ENCODE measurements around the gene COL15A1.

Gene COL15A1

DNA sequence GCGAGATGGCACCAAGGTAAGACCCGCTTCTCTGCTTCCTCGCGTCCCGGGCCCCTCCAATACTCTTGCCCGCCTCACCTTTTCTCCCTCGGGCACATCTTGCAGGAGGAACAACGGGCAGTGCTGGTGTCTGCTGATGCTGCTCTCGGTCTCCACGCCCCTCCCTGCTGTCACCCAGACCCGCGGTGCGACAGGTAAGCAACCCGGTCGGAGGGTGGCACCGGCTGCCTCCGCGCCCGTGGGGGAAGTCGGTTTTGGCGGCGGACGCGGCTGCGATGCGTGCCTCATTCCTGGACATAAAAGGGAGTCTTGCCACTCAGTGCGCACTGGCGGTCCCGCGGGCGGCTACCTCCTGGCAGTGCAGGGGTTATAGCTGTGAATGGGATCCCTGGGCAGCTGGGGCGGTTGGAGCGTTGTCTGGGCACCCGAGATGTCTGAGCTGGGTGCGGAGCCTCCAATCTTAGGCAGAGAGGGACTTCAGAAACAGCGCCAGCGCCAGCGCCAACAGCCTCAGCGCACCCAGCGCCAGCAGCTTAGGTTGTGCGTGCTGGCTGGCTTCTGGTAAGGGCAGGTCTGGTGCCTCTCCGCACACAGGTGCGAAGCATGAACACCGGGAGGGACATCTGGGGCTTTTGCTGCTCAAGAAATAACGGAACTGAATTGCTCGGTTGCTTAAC is 488 bp downstream of the COL15A1 start:
- FAIRE-seq: no peak
- DNase-seq (ENCODE audit: low spot score): no peak

DNA sequence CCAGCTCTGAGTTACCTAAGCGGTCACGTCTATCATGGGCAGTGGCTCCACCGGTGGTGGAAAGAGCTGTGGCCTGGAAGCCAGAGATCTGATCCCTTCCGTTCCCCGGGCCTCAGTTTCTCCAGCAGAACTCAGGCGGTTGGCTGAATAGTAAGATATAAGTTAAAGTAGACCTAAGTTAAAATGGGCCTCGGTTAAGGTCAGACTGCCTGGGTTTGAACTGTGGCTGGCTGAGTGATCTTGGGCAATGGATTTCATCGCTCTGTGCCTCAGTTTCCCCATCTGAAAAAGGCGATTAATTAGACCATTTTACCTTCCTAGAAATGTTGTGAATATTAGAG is 997 bp downstream of the COL15A1 start:
- FAIRE-seq: no peak
- no peak for DNase-seq (ENCODE audit: low spot score)

DNA sequence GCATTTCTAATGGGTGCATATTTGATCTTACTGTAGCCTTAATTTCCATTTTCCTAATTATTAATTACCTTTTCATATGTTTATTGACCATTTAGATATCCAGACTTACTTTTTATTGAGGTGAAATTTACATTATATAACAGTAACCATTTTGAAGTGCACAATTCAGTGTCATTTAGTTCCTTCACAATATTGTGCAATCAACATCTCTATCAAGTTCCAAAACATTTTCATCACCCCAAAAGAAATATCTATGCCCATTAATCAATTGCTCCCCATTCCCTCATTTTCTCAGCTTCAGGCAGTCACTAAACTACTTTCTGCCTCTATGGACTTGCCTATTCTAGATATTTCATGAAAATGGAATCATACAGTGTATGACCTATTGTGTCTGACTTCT is 5.9 kb downstream of the COL15A1 start:
- FAIRE-seq (no peak), DNase-seq (ENCODE audit: low spot score) (no peak)

DNA sequence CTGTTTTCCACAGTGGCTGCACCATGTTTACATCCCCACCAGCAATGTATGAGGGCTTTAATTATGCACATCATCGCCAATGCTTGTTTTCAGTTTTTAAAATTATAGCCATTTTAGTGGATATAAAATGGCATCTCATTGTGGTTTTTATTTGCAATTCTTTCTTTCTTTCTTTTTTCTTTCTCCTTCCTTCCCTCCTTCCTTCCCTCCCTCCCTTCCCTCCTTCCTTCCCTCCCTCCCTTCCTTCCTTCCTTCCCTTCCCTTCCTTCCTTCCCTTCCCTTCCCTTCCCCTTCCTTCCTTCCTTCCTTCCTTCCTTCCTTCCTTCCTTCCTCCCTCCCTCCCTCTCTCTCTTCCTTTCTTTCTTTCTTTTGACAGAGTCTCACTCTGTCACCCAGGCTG is 6.6 kb downstream of the COL15A1 start:
- FAIRE-seq: no peak
- DNase-seq (ENCODE audit: low spot score): no peak

DNA sequence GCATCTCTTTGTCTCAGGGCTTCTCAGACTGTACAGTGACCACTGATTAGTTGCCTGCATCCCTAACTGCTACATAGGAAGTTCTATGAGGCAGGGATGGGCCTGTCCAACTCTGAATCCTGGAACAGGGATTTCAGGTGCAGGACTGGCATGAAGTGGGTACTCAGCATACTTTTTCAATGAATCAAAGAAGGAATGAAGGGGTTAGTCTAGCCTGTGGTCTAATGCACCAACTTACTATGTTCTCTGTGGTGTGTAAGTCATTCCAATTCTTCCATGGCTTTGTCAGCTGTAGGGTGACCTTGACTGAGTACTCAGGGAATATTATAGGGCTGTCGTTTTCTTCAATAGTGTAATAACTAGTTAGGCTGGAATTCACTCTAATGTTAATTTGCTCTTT is 8.3 kb downstream of the COL15A1 start:
- no peak for FAIRE-seq
- DNase-seq (ENCODE audit: low spot score): peak; percentile 28

DNA sequence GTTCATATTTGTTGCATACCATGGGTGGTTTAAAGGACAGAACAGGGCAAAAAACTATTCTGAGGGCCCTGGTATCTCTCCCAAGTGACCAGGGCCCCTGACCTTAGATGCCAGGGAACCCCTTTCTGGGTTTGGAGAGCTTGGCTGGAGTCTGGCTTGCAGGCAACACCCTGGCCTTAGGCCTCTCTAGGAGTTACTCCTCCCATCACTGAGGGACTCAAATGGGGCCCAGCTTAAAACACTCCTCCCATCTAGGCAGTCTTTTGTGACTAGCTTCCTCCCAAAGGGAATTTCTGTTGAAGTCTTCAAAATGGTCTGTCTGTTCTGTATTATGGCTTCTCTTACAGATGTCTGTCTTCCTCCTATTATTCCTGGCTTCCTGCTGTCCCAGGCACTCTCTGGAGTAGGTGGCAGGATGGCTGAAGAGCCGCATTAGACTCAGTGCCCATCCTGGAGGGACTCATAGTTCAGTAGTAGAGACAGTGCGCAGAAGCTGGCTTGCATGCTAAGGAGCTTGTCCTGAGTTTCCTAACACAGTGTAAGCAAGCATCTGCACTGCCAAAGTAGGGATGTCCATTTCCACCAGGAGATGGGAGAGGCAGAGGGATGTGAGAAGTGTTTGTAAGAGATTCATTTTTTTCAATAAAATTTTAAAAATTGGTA is 10.0 kb downstream of the COL15A1 start:
- FAIRE-seq: no peak
- DNase-seq (ENCODE audit: low spot score): no peak

DNA sequence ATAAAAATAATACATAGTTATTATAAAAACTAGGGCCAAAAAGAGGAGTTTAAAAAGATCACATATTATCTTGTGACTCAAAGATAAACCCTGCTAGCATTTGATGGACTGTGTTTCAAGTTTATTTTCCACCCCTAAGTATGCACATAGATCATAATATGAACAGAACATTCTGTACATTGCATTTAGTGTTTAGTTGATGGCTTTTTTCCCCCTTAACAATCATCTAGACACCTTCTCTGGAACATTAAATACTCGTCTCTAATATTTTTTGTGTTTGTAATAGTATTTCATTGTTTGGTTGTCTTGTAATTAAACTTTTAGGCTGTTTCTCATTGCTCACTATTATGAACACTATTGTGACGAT is 10.5 kb downstream of the COL15A1 start:
- no peak for FAIRE-seq

DNA sequence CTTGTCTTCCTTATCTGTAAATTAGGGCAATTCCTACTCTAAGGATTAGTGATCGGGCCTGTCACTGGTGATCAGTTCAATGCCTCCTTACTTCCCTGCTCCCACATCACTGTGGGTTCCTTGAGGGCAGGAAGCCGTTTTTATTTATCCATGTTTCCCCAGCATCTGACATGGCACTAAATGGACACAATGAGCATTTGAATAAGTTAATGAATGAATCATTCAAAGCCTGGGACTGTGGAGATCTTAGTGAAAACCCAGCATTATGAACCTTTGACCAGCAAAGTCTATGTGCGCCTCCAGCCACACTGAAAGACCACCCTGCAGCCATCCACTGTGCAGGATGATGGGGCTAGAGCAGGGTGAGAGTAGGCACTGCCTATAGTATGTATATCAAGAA is 11.6 kb downstream of the COL15A1 start:
- DNase-seq (ENCODE audit: low spot score) (no peak), FAIRE-seq (no peak)

More for the DNA sequence above, 10.5 kb downstream of the COL15A1 start:
- DNase-seq (ENCODE audit: low spot score): no peak

DNA sequence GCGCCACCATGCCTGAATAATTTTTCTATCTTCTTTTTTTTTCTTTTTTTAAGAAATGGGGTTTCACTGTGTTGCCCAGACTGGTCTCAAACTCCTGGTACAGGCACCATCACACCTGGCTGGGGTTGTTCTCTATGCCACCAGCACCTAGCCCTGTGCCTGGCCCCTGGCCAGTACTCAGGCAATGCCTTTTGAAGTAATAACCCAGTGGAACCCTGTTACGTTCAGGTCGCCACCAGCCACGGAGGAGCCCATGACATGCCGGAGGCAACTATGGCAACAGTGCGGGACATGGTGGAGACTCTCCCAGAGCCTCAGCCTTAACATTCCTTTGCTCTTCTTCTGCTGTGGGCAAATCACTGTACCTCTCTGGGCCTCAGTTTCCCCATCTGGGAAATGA is 14.1 kb downstream of the COL15A1 start:
- DNase-seq (ENCODE audit: low spot score) (no peak), FAIRE-seq (no peak)

DNA sequence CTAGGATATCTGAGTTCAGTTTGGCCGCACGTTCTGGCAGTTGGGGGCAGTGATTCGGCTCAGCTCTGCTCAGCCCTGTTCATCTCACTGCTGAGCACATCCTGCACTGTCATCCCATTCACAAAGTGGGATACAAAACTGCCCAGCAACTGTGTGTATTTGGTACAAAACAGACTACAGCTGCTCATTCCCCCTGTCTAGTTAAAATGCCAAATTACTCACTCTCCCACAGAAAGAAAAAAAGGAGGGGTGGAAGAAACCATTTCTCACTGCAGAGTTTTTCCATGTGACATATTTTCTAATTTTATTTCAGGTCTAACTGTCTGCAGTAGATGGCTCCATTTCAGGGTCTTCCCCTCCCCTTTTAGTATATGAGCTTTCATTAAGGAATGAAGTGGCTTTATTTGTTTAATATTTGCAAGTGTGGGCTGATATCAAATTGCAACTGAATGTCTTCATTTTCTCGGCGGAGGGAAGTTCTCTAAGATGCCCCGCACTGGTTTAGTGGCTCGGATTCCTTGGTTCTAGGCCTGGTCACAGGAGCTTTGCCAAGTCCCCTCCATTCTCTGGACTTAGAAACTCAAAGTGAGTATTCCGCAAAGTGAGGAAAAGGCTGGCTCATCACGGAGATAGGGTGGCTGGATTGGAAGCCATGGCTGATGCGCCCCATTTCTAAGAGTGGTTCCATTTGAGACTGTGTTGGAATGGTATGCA is 14.7 kb downstream of the COL15A1 start:
- DNase-seq (ENCODE audit: low spot score): no peak
- no peak for FAIRE-seq

DNA sequence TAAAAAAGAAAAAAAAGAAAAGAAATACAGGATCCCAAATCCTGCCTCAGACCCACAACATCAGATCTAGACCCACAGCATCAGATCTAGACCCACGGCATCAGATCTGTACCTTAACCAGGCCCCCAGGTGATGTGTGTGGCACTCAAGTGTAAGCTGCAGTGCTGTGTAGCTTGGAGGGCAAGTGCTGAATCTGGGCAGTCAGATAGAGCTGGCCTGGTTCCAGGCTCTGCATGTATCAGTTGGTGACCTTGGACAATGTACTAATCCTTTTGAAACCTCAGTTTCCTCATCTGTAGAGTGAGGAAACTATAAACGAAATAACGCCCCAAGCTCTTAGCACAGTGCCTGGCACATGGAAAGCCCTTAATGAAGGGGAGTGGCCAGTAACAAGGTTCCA is 16.7 kb downstream of the COL15A1 start:
- no peak for DNase-seq (ENCODE audit: low spot score)
- FAIRE-seq: no peak

DNA sequence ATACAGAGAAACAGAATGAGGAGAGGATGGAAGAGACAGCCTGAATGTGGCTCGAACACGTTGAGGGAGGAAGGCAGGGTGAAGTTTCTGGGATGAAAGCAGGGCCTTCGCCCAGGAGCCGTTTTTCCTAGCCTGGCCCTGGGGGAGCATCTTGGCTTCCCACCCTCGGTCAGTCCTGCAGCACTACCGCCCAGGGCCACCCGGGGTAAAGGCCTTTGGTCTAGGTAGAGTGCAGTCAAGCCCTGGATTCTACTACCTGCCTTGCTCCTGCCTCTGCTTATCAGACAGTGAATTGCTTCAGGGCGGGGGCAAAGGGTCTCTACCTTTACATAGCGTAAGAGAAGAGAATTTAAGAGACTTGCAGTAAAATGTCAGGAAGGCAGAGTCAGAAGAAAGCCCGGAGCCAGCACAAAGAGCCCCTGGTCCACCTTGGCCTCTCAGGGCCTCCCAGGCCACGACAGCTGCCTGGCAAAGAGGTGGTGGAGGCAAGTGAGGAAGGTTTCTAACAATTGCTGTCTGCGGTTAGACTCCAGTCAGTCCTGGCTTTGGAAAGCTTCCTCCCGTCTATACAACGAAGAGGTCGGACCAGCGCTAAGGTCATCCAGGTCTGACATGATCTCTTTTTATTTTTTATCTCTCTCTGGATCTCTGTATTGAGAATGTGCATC is 17.9 kb downstream of the COL15A1 start:
- FAIRE-seq: no peak

DNA sequence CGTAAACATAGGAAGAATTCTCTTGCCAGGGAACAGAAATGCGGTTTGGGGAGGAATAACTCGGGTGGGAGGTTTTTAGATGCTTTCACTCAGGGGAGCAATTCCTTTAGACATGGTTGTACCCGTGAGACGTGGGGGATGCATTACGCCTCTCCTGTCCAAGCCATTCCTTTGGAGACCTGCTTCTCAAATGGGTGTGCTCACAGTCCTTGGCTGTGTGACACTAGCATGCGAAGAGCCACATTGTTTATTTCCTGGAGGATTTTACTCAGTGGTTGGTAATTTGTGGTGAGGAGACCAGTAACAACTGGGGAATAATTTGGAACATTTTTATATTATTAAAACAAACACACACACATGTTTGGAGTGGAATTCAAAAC is 18.5 kb downstream of the COL15A1 start:
- no peak for FAIRE-seq
- no peak for DNase-seq (ENCODE audit: low spot score)

More for the DNA sequence above, 17.9 kb downstream of the COL15A1 start:
- DNase-seq (ENCODE audit: low spot score): no peak

DNA sequence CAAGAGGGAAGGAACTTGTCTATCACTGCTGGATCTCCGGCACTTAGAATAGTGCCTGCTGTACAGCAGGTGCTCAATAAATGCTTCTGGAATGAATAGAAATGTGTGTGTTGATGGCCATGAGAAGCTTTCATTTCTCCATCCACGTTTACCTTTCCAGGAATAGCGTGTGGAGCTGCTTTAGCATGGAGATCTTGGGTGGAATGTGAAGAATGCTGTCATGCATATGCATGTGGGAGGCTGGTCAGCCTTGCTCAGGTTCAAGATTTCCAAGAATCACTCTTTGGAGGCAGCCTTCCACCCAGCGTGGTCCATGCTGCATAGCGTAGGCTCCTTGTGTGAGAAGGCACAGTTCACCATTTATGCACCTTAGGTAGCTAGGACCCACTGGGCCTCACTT is 19.2 kb downstream of the COL15A1 start:
- no peak for FAIRE-seq
- DNase-seq (ENCODE audit: low spot score): no peak

DNA sequence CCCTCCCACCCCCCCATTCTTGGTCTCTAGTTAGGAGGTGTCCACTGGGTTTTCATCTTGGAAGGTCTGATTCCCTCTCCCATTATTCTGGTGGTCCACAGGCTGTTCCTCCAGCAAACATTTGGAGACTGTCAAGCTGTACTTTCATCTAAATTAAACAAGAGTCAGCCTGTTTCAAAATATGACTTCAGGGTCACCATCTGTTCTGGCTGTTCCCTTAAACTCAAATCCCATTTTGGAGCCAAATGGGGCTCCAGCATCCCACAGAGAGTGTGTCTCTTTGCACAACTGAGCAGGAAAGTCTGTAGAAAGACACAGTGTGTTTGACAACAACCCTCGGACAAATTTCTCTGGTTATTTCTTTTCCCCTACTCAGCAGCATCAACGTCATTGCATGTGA is 20.5 kb downstream of the COL15A1 start:
- DNase-seq (ENCODE audit: low spot score) (no peak), FAIRE-seq (no peak)

DNA sequence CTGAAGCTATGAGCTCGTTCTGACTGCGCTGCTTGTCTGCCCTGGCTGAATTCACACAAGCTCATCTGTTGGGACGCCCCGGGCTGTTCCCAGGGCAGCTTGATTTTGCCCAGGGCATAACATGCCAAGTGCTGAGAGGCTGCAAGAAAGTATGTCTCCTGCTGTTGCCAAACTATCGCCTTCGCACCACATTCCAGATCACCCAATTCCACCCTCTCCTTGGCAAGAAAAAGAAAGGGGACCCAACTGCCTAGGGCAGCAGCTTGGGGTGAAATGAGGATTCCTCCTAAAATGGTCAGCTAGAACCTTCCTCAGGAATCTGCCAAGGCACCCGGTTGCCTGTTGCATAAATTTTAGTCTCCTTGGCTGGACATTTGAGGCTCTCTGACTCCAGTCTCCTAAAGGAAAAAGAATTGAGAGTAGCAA is 21.2 kb downstream of the COL15A1 start:
- FAIRE-seq: no peak
- no peak for DNase-seq (ENCODE audit: low spot score)

DNA sequence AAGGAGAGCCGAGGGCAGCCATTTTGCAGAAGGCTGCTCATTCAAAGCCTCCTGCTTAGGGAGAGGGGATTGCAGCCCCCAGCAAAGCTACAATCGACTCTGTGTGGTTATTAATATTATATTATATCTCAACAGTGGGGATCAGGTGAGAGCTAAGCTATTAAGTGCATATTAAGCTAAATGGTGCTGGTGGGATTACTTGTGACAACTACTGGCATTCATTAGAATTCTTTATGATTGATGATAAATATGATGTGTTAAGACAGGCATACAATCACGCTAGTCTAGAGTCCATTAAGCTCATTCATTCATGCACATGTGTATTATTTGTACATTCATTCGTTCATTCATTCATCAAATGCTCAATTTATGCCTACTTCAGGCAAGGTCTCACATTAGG is 23.0 kb downstream of the COL15A1 start:
- FAIRE-seq: no peak
- DNase-seq (ENCODE audit: low spot score): no peak

DNA sequence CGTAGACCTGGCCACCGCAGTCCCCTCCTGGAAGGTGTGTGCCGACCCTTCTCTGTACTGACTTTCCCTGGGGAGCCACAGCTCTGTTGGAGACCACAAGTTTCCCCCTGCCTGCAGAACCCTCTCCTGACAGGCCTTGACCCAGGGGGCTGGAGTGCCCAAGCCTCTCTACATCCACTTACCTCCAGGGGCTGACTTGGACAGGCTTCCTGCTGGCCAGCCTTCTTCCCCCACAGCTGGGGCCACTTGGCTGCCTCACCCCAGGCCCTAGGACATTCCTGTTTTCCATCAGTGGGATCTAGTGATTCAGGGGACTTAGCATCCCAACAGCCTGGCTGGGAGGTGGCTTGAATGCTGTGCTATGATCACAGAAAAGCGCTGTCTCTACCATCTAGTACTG is 23.6 kb downstream of the COL15A1 start:
- DNase-seq (ENCODE audit: low spot score) (no peak), FAIRE-seq (no peak)

DNA sequence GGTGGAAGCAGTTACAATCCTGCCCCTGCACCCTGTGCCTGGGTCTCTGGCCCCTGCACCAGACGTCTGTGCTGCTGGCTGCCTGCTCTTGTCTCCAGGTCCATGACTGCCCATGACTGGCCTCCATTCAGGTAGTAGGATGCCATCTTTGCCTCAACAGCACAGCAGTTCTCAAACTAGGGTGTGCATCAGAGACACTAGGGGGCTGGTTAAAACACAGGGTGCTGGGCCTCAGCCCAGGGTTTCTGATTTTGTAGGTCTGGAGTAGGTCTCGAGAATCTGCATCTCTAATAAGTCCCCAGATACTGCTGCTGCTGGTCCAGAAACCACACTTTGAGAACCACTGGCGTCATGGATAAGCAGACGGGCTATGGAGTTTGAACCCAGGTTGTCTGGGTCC is 24.0 kb downstream of the COL15A1 start:
- DNase-seq (ENCODE audit: low spot score) (no peak), FAIRE-seq (no peak)

DNA sequence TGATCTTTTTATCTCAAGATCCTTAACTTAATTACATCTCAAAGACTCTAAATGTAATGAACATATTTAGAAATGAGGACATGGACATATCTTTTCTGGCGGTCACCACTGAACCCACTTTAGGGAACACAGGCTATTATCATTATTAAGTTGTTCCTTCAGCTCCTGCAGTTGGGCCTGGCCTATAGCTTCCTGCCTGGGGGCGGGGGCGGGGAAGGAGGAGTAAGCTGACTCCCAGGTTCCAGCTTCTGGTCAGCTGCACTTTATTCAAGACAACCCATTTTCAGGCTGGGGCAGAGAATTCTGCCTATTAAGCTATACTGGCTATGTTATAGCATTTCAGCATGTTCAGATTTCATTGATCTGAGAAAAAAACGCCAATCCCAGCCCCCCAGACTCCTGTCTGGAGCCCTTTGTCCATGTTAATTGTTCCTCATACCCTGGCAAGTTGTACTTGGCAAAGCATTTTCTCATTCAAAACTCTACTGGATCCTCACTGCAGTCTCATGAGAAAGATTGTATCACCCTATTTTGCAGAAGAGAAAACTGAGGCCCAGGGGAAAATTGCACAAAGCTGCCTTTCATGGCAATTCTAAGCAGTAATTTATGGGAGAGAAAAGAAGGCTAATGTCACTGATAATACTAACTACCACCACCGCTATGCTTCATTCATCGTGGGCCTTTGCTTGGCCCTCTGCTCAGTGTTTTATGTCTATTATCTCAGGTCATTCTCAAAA is 25.1 kb downstream of the COL15A1 start:
- no peak for DNase-seq (ENCODE audit: low spot score)
- FAIRE-seq: no peak

DNA sequence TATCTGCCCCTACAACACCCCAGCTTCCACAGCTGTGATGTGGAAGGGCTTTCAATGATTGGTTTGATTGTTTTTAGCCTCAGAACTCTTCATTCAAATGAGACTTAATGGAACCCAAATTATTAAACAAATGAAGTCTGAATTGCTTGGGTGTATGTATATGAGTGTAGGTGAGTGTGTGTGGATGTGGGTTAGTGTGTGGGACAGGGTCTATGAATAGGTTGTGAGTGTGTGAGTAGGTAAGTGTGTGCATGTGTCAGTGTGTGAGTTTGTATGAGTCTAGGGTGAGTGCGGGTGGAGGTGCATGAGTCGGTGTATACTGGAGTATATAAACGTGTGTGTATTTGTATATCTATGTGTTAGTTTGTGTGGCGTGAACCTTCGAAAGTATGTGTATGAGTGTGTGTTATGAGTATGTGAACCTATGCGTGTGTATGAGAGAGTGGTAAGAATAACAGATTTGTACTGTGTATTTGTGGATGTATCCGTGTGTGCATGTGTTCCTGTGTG is 26.9 kb downstream of the COL15A1 start:
- FAIRE-seq (no peak), DNase-seq (ENCODE audit: low spot score) (no peak)

All from urothelium cell line (cell line).